M059J (cell line): ENCODE data around the gene TECPR1. TPM values are rescaled to one million over a fixed set of nuclear protein-coding genes. Genes with fewer than 3 reads are reported as not detected.
A peak's percentile ranks its signal among the peaks of the same experiment; 100 is the strongest.

Experiments used
- DNase-seq: peaks from one replicate; pipeline ENCODE4 v3.0.0-alpha.2; 2012; ENCODE audit warnings: low read depth
- total RNA-seq: library from RNA; depleted of rRNA; stranded (reverse); fragments of >200 nt; shearing (Covaris generic); gene quantifications from 2 replicates; pipeline ENCODE4 v1.2.3, GENCODE V29; 2014

The TECPR1 gene
- total RNA-seq, 1 experiment from 2014 or later, result 16.8 TPM

GRCh38 chr7:98244871-98245270 lies 7.2 kb downstream of the TECPR1 start:
- DNase-seq, result no peak

- no peak for DNase-seq
These were observed 9.1 kb downstream of the TECPR1 start for GRCh38 chr7:98242934-98243333.

- DNase-seq, result no peak
These were observed 9.7 kb downstream of the TECPR1 start for GRCh38 chr7:98242342-98242741.

DNA sequence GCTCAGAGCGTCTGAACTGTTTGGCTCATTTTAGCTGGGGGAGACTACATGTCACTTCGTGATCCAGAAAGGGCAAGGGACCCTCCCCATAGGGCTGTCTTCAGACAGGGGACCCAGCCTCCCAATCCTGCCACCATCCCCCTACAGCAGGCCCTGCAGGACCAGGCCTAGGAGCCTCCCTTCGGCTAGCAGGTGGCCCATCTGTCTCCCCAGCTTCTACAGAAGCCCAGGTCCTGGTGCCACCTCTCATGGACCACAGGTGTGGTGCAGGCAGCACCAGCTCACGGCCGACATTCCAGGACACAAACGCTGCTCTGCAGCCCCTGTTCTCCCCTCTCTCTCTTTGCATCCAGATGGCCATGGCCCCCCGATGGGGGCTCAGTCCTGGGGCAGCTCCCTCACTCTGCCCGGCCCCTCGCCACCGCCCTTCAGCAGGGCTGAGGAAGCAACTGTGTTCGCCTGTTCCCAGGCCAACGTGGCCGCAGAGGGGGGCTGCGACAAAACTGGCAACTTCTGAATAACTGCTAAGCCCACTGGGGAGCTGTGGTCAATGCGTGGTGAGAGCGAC lies 10.3 kb downstream of the TECPR1 start:
- no peak for DNase-seq

- DNase-seq, result peak; percentile 22
These were observed 10.9 kb downstream of the TECPR1 start for GRCh38 chr7:98240961-98241673.

DNA sequence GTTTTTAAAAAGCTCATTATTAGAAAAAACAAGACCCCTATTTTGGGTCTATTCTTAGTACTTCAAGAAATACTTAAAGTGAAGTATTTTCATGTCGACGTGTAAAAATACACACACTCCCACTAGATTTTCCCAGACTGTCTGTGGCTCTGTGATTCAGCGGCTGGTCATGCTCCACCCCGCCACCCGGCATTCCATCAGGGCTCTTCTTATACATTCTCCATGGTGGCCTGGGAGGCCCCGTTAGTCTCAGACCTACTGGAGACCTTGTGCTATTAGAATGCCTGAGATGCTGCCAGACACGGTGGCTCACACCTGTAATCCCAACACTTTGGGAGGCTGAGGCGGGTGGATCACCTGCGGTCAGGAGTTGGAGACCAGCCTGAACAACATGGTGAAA lies 13.1 kb downstream of the TECPR1 start:
- DNase-seq, result no peak

DNA sequence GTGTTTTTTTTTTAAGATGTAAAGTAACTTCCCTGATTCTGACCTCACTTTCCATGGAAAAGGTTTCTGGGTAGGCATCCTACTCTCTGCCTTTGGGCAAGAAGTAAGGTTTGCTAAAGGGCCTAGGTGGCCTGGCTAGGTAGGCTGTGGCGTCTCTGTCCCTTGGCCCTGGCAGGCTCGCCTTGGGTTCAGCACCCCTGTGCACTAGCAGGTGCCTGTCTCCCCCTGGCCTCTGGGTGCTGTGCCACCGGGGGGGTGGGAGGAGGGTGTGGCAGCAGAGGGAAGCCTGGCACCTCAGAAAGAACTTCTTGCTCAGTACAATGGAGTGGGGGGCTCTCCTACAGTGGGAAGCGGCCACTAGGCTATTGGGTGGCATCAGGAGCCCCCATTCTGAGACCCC lies 14.0 kb downstream of the TECPR1 start:
- no peak for DNase-seq

- DNase-seq, result no peak
These were observed 15.5 kb downstream of the TECPR1 start for GRCh38 chr7:98236355-98237185.

GRCh38 chr7:98235901-98236300 lies 16.1 kb downstream of the TECPR1 start:
- DNase-seq, result no peak

DNA sequence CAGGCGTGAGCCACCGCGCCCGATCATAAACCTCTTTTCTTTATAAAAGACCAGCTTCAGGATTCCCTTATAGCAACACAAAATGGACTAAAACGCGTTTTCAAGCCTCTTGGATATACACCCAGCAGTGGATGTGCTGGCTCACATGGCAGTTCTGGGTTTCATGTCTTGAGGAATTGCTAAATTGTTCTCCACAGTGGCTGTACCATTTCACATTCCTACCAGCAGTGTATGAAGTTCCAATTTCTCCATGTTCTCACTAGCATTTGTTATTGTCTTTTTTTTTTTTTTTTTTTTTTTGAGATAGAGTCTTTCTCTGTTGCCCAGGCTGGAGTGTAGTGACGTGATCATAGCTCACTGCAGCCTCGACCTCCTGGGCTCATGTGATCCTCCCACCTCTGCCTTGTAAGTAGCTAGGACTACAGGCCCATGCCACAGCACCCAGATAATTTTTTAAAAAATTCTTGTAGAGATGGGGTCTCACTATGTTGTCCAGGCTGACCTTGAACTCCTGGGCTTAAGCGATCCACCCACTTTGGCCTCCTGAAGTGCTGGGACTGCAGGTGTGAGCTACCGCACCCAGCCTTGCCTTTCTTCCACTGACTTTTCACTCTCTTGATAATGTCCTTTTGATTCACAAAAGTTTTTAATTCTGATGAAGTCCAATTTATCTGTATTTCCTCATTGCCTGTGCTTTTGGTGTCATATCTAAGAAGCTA lies 17.4 kb downstream of the TECPR1 start:
- no peak for DNase-seq

DNA sequence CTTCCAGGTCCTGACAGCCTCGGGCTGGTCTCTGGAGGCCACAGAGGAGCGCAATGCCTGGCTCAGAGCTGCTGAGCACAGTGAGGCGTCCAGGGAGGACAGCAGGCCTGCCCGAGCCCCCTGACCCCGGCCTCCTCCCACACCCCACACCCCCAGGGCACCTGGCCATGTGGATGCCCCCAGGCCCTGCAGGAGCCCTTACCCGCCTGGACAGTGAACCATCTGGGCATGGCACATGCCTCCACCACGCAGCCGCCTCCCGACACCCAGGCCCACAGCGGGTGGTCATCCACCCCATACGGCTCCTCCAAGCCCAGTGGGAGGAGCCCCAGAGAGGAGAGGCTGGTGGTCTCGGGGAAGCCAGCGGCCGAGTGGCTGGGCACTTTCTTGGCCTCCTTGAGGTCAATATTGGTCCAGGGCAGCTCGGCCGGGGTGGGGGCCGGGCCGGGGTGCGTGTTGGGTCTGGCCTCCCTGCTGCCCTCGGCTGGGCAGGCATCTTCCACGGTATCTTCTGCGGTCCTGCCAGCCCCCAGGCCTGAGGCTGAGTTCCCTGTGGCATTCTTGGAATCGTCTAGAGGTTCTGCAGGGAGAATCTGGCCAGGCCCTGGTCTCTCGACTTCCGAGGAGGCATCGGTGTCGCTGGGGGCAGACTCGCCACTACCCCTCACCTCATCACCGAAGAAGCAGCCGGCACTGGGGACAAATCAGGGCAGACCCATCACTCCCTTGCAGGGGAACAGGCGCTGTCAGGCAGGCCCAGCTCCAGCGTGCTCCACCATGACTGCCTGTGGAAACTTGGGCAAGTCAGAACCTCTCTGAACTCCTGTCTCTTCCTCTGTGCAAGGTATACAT lies 18.6 kb downstream of the TECPR1 start:
- no peak for DNase-seq

GRCh38 chr7:98232799-98233198 lies 19.2 kb downstream of the TECPR1 start:
- DNase-seq, result no peak

GRCh38 chr7:98232263-98232585 lies 19.8 kb downstream of the TECPR1 start:
- no peak for DNase-seq

GRCh38 chr7:98231493-98232262 lies 20.4 kb downstream of the TECPR1 start:
- no peak for DNase-seq

DNA sequence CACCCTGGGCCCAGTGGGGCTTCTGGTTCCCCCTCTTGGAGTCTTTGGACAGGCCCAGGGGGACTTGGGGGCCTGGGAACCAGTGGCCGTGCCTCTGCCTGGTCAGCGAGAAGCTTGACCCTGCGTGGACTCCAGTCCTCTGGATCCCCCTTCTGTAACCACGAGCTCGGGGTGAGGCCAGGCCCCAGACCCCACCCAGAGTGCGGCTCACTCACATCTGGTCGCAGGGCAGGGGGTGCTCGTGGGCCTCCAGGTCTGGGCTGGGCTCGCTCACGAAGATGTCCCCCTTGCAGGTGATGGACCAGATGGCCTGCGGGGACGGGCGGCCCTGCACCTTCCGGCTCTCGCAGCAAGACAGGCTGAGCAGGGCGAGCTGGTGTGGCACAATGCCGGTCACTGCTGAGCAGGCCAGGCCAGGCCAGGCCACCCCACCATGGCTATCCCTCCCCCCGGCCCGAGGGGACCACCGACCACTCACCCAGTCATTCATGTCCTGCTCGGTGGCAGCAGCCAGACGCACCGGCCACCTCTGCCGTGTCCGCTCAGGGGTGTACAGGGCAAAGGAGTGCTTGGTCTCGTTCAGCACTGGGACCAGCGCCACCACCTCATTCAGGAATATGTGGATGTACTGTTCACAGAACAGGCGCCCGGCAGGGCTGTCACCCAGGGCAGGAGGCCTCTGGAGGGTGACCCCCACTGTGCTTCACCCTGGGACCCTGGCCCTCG lies 21.1 kb downstream of the TECPR1 start:
- DNase-seq, result no peak

DNA sequence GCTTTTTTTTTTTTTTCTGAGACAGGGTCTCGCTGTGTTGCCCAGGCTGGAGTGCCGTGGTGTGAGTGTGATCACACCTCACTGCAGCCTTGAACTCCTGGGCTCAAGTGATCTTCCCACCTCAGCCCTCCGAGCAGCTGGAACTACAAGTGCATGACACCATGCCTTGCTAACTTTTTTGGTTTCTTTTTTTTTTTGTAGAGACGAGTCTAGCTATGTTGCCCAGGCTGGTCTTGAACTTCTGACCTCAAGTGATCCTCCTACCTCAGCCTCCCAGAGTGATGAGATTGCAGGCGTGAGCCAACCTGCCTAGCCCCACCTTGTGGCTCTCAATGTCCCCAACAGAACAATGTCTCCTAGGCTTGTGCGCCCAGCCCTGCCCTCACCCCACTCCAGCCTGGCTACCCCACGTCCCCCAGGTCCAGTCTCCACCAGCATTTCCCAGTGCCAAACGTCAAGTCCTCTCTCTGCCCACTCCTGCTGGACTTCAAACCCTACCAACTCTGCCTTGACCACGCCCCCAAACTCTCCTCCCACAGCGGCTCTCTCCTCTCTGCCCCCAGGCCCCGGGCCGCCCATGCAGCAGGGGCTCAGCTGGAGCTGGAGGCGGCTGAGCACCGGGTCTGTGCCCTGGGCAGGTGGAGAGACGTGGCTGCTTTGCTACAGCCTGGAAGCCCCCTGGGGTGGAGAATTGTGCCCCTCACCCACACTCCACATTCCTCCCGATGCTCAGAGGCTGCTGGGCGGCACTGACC lies 21.9 kb downstream of the TECPR1 start:
- no peak for DNase-seq

- DNase-seq, result no peak
These were observed 22.6 kb downstream of the TECPR1 start for GRCh38 chr7:98229441-98229840.

DNA sequence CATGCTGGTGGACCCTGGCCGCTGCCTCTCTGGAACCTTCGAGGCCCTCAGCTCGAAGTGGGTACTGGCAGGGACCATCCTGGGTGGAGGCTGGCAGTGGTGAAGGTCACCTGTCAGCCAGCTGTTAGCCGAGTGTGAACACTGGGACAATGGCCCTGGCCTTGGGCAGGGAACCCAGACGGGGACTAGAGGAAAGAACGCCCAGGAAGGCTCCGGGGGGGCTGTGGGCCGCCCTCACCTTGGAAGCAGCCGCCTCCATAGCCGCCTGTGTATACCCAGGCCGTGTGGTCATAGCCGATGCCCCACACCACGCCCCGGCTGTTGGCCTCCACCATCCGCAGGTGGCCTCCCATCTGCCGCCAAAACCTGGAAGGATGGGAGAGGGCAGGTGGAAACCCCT lies 23.2 kb downstream of the TECPR1 start:
- no peak for DNase-seq

DNA sequence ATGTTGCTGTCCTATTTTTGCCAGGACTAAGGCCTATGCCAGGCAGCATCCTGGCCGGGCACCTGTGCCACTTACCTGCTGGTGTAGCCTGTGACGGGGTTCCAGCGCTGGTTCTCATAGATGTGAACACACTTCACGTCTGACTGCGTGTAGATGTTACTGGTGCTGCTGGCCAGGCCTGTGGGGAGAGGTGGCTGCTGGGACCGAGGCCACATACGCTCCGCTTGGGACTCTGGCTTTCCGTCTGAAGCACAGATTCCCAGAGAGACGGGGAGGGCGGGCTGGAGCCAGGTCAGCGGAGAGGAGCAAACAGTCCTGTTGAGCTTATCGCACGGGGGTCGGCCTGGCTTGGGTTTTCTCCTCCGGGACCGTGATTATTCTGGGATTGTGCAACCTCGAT lies 24.1 kb downstream of the TECPR1 start:
- no peak for DNase-seq
